Trophoblast cell (in vitro differentiated cells and primary cell): Measurements from ENCODE around the gene CCIN.
"Not testable (repeated sequence)": the region's sequence is repeated elsewhere in the genome, so short reads cannot be mapped to it uniquely, and the experiment has no call there.

ENCODE experiments used
- DNase-seq, 2 donors: peaks; one replicate each; pipeline ENCODE4 v3.0.0-alpha.2; 2016
- H2AFZ ChIP-seq: 2 replicates; pipeline ENCODE4 v1.6.1; 2013; ENCODE audit warnings: low read length, moderate library complexity, mild to moderate bottlenecking; ENCODE audit not compliant: insufficient read depth, poor library complexity
- H2AK5ac ChIP-seq: 2 replicates; pipeline ENCODE4 v1.6.1; 2013; ENCODE audit warnings: mild to moderate bottlenecking, low read length
- H2BK120ac ChIP-seq: 2 replicates; pipeline ENCODE4 v1.6.1; 2013; ENCODE audit warnings: low read length, mild to moderate bottlenecking, moderate library complexity; ENCODE audit not compliant: insufficient read depth, poor library complexity
- H2BK12ac ChIP-seq: 2 replicates; pipeline ENCODE4 v1.6.1; 2013; ENCODE audit warnings: mild to moderate bottlenecking, low read length, moderate library complexity
- H2BK5ac ChIP-seq: 2 replicates; pipeline ENCODE4 v1.6.1; 2013; ENCODE audit warnings: low read length, low read depth, moderate library complexity, mild to moderate bottlenecking; ENCODE audit not compliant: poor library complexity
- H3K14ac ChIP-seq: 2 replicates; pipeline ENCODE4 v1.6.1; 2013; ENCODE audit warnings: mild to moderate bottlenecking, low read length
- H3K18ac ChIP-seq: 2 replicates; pipeline ENCODE4 v1.6.1; 2013; ENCODE audit warnings: mild to moderate bottlenecking, low read length
- H3K23ac ChIP-seq: 2 replicates; pipeline ENCODE4 v1.6.1; 2013; ENCODE audit warnings: low read length
- H3K27ac ChIP-seq: 2 replicates; pipeline ENCODE4 v1.5.1; 2013; ENCODE audit warnings: low read depth, mild to moderate bottlenecking, inconsistent platforms, low read length, moderate library complexity
- H3K27me3 ChIP-seq: 2 replicates; pipeline ENCODE4 v1.6.1; 2013; ENCODE audit warnings: inconsistent platforms, mild to moderate bottlenecking, low read length, moderate library complexity; ENCODE audit not compliant: insufficient read depth
- H3K36me3 ChIP-seq, 2 experiments: 1 replicate in 1 of 2; 2 replicates in 1 of 2; pipeline ENCODE4 v1.6.1; 2013; ENCODE audit warnings: low read length in 2 of 2, mild to moderate bottlenecking in 2 of 2, moderate library complexity in 1 of 2; ENCODE audit not compliant: insufficient read depth in 2 of 2, control insufficient read depth in 1 of 2
- H3K4ac ChIP-seq: 2 replicates; pipeline ENCODE4 v1.6.1; 2013; ENCODE audit warnings: low read depth, mild to moderate bottlenecking, low read length, moderate library complexity
- H3K4me1 ChIP-seq, 2 experiments: 1 replicate in 1 of 2; 2 replicates in 1 of 2; pipeline ENCODE4 v1.6.1; 2013; ENCODE audit warnings: low read length in 2 of 2, mild to moderate bottlenecking in 2 of 2, moderate library complexity in 1 of 2; ENCODE audit not compliant: insufficient read depth in 2 of 2, control insufficient read depth in 1 of 2
- H3K4me2 ChIP-seq: 2 replicates; pipeline ENCODE4 v1.6.1; 2013; ENCODE audit warnings: inconsistent platforms, mild to moderate bottlenecking, low read length, moderate library complexity
- H3K4me3 ChIP-seq: 2 replicates; pipeline ENCODE4 v1.5.1; 2013; ENCODE audit warnings: mild to moderate bottlenecking, low read depth, low read length, inconsistent platforms
- H3K79me1 ChIP-seq: one replicate; pipeline ENCODE4 v1.6.1; 2013; ENCODE audit warnings: low read length
- H3K79me2 ChIP-seq: 2 replicates; pipeline ENCODE4 v1.6.1; 2013; ENCODE audit warnings: low read length, mild to moderate bottlenecking; ENCODE audit not compliant: control insufficient read depth, insufficient read depth, poor library complexity
- H3K9ac ChIP-seq: 2 replicates; pipeline ENCODE4 v1.6.1; 2013; ENCODE audit warnings: mild to moderate bottlenecking, low read length
- H3K9me3 ChIP-seq: 2 replicates; pipeline ENCODE4 v1.6.1; 2013; ENCODE audit warnings: low read depth, mild to moderate bottlenecking, control low read depth, inconsistent platforms, low read length; ENCODE audit not compliant: insufficient read depth
- H4K12ac ChIP-seq: 2 replicates; pipeline ENCODE4 v1.6.1; 2013; ENCODE audit warnings: low read depth, mild to moderate bottlenecking, low read length, moderate library complexity
- H4K8ac ChIP-seq: 2 replicates; pipeline ENCODE4 v1.6.1; 2013; ENCODE audit warnings: low read depth, mild to moderate bottlenecking, low read length, moderate library complexity
- H4K91ac ChIP-seq: one replicate; pipeline ENCODE4 v1.6.1; 2013; ENCODE audit warnings: low read depth, mild to moderate bottlenecking, low read length, moderate library complexity
- WGBS: extraction: QIAGEN DNeasy Blood & Tissue Kit; methylation state at CpG from one replicate; pipeline ENCODE4 v1.1.7; 2013; ENCODE audit warnings: missing lambda C conversion rate; ENCODE audit not compliant: insufficient read length, insufficient coverage; ENCODE audit errors: extremely low coverage; 5-methylcytosine and 5-hydroxymethylcytosine counted together

Gene CCIN

GRCh38 chr9:36128349-36128748 is 40.8 kb upstream of the CCIN start:
- no peaks in the 10 kb centered on the region for H3K27me3 ChIP-seq
- no peak overlapping the region for H2BK120ac ChIP-seq
- no peak overlapping the region for H3K4me2 ChIP-seq
- no peak overlapping the region for H2AK5ac ChIP-seq
- no peaks in the 10 kb centered on the region for H3K36me3 ChIP-seq
- H3K27ac ChIP-seq: no peak overlapping the region
- H4K12ac ChIP-seq: no peak overlapping the region
- no peaks in the 10 kb centered on the region for H3K79me1 ChIP-seq
- H3K4ac ChIP-seq: no peak overlapping the region
- DNase-seq: peak in 1 of 2 donors; percentile 29
- no peak overlapping the region for H3K14ac ChIP-seq
- H3K9ac ChIP-seq: no peak overlapping the region
- no CpG with 5 or more reads among the region's 8 CpGs for WGBS
- H2BK5ac ChIP-seq: no peak overlapping the region
- H3K9me3 ChIP-seq: no peaks in the 10 kb centered on the region
- H3K18ac ChIP-seq: no peak overlapping the region
- H4K91ac ChIP-seq: no peak overlapping the region
- H3K79me2 ChIP-seq: no peaks in the 10 kb centered on the region
- H2BK12ac ChIP-seq: no peak overlapping the region
- H3K4me3 ChIP-seq: no peak overlapping the region
- H2AFZ ChIP-seq: no peak overlapping the region
- H4K8ac ChIP-seq: no peak overlapping the region
- no peak overlapping the region for H3K23ac ChIP-seq
- H3K4me1 ChIP-seq: no peaks in the 10 kb centered on the region

- no peak overlapping the region for H4K12ac ChIP-seq
- no peak overlapping the region for H2AFZ ChIP-seq
- H3K23ac ChIP-seq: no peak overlapping the region
- H3K27ac ChIP-seq: no peak overlapping the region
- H2BK12ac ChIP-seq: no peak overlapping the region
- no peaks in the 10 kb centered on the region for H3K4me1 ChIP-seq
- H3K36me3 ChIP-seq: no peaks in the 10 kb centered on the region
- H2BK5ac ChIP-seq: no peak overlapping the region
- no peaks in the 10 kb centered on the region for H3K79me1 ChIP-seq
- DNase-seq: peak; percentile 45 to 63
- H3K4me3 ChIP-seq: no peak overlapping the region
- no peak overlapping the region for H4K8ac ChIP-seq
- no peak overlapping the region for H3K4me2 ChIP-seq
- no CpG with 5 or more reads among the region's 12 CpGs for WGBS
- H3K27me3 ChIP-seq: no peaks in the 10 kb centered on the region
- H3K14ac ChIP-seq: no peak overlapping the region
- no peak overlapping the region for H4K91ac ChIP-seq
- H3K4ac ChIP-seq: no peak overlapping the region
- no peaks in the 10 kb centered on the region for H3K79me2 ChIP-seq
- H3K9ac ChIP-seq: no peak overlapping the region
- H2BK120ac ChIP-seq: no peak overlapping the region
- H2AK5ac ChIP-seq: no peak overlapping the region
- H3K9me3 ChIP-seq: no peaks in the 10 kb centered on the region
- no peak overlapping the region for H3K18ac ChIP-seq
Observed at GRCh38 chr9:36129139-36129538, 40.0 kb upstream of the CCIN start.

- no CpG with 5 or more reads among the region's 7 CpGs for WGBS
- H3K36me3 ChIP-seq, H3K23ac ChIP-seq, H2AFZ ChIP-seq, H3K4me2 ChIP-seq, H3K79me2 ChIP-seq, H3K27ac ChIP-seq, H3K14ac ChIP-seq, H3K9ac ChIP-seq, H3K27me3 ChIP-seq, H2AK5ac ChIP-seq, H2BK120ac ChIP-seq, H3K79me1 ChIP-seq, H3K4me1 ChIP-seq, H2BK5ac ChIP-seq, H3K18ac ChIP-seq, H4K8ac ChIP-seq, H3K4ac ChIP-seq, H4K12ac ChIP-seq, H3K9me3 ChIP-seq, H2BK12ac ChIP-seq, H4K91ac ChIP-seq, H3K4me3 ChIP-seq, DNase-seq: not testable (repeated sequence)
Observed at GRCh38 chr9:36131666-36132065, 37.5 kb upstream of the CCIN start.

DNA sequence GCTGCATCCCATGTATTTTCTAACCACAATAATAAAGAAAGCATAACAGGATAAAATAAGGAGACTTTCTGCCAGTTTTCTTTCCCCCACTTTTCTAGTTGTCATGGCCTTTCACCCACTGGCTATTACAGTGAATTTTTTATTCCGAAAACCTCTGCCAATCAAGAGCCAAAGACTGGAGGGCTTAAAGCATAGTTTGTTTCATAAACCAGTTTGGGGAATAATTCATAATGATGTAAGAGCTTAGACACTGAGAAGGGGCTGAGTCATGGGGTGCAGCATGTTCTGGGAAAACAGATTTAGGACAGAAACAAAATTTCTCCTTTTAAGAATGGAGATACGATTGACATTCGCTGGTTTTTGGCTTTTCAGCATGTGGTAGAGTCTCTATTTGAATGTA is 37.1 kb upstream of the CCIN start:
- Histone ChIP-seq H3K36me3 (no peaks in the 10 kb centered on the region), H4K8ac (no peak overlapping the region), H3K4me2 (no peak overlapping the region), H3K4ac (no peak overlapping the region), H3K79me1 (peaks cover 10% of the 10 kb centered on the region), H4K91ac (no peak overlapping the region), H2BK5ac (no peak overlapping the region), H2AK5ac (no peak overlapping the region), H3K9me3 (peaks cover 6% of the 10 kb centered on the region), H3K27me3 (peaks cover 4% of the 10 kb centered on the region), H3K23ac (no peak overlapping the region), H3K27ac (no peak overlapping the region), H3K79me2 (peaks cover 7% of the 10 kb centered on the region), H3K9ac (no peak overlapping the region), H3K4me3 (no peak overlapping the region), H3K14ac (no peak overlapping the region), H3K18ac (no peak overlapping the region), H3K4me1 (peaks cover 10 to 12% of the 10 kb centered on the region in 2 experiments), H2AFZ (no peak overlapping the region), H2BK120ac (no peak overlapping the region), H4K12ac (no peak overlapping the region), H2BK12ac (no peak overlapping the region)
- WGBS: no CpG with 5 or more reads among the region's 3 CpGs
- no peak for DNase-seq
